Measurements from ENCODE around the gene CLSTN3.
"Not testable (repeated sequence)": the region's sequence is repeated elsewhere in the genome, so short reads cannot be mapped to it uniquely, and the experiment has no call there.

CLSTN3 gene

DNA sequence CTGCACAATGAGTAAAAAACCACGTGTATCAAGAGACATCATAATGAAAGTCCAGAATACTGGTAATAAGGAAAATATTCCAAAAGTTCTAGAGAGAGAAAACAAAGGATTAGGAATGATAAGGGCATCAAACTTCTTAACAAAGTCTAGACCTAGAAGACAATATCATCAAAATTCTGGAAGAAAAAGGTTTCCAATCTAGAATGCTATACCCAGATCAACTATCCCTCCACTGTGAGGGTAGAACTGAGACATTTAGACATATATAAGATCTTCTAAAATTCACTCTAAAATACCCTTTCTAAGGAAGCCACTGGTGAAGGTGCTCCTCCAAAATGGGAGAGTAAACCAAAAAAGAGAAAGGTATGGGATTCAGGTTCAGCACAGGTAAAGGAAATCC, 24.1 kb upstream of the CLSTN3 start:
- no peak for DNase-seq

DNA sequence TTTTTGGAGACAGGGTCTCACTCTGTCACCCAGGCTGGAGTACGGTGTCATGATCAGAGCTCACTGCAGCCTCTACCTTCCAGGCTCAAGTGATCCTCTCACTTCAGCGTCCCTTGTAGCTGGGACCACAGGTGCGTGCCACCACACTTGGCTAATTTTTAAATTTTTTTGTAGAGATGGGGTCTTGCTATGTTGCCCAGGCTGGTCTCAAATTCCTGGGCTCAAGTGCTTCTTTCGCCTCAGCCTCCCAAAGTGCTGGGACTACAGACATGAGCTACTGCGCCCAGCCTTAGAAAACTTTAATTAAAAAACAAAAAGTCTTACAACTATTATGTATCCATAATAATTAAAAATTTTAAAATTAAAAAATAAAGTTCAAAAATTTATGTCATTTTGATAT, 23.0 kb upstream of the CLSTN3 start:
- DNase-seq, result not testable (repeated sequence)

DNA sequence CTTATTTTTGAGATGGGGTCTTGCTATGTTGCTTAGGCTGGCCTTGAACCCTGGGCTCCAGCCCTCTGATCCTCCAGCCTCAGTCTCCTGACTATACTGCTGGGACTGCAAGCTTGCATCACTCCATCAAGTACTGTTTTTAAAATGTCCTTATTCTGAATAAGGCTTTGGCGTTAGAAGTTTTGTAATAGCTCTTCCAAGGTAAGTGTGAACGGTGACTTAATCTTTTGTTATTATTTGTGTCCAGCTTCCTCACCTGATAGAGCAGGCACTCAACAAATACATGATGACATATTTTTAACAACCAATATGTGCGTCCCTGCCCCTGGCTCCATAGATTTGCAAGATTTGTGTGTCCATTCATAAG, 22.6 kb upstream of the CLSTN3 start:
- DNase-seq, result peak; percentile 43

DNA sequence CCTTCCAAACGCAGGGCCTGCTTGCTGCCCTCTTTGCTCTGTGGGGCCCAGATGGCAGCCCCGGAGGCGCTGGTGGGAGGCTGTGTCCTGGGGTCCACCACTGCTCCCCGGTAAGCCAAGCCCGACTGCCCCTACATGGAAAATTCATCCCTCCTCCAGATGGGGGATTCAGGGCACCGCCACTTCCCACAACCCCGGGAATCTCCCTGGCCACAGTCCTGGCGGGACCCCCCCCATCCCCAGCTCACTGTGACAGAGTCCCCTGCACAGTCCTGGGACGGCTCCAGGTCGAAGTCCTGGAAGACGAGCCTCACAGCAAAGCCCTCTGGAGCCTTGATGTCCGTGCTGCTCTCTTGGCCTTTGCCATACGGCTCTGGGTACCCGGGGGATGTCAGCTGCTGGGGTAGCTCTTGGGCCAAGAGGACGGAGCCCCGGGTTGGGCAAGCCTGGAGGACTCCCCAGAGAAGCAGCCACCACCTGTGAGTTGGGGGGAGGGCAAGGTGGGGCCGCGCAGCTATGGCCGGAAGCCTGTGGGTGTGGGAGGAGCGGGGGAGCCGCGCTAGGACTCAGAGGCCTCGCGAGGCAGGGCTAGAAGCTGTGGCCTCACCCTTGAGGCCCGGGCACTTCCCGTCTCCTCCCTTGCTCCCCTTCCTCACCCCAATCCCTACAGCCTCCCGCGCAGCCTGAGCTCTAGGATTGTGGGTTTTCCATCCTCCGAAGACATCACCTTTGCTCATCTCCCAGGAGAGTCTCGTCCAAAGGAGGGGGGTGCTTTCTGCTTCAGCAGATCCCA, 22.0 kb upstream of the CLSTN3 start:
- DNase-seq, result peak; percentile 76

DNA sequence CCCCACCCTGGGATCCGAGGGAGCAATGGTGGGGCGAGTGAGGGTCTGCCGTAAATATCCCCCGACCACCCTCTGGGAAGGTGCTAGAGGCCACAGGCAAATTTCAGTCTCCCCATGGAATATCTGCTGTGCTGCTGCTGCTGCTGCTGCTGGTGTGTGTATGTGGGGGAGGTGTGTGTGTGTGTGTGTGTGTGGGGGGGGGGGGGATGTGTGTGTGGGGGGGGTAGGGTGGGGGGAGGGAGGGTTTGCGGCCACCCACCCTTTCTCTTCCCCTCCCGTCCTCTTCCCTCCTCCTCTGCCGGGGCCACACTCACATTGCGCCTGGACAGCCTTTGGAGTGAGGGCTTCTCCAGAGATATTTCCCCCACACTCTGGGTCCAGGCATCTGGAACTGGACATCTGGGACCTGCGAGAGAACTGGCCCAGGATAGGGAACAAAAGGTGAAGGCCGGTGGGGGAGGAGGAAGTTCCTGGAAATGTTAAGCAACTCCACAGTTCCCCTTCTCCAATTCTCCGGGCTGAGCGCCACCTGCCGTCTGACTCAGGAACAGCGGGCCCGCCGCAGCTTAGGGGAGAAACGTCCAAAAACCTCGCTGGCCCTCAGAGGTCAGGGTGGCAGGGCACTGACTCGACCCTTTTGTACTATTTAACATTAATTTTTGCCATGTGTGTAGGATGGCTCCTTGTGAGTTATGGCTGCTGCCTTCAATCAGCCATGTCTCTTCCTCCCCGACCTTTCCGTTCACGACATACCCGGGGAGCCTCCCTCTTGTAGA, 21.2 kb upstream of the CLSTN3 start, which contains the start of gene C1RL:
TSS of gene C1RL (minus strand) at position 419 of the 776 bp plus-strand sequence. CDS start at position 385, 34 bp downstream.
- DNase-seq, result peak; percentile 87

DNA sequence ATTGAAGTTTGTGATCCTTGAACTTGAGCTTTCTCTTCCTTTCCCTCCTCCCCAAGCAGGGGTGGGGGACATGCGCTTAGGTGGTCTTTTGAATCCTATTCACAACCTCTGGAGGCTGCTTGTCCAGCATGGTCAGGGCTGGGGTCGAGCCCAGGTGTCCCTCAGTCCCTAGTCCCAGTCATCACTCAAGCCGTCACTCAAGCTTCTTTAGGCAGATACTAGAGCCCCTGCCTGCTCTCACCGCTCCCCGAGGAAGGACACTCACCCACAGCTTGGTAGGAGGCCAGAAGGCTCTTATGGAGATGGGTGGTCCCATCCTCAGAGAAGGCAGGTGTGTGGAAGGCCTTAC, 20.6 kb upstream of the CLSTN3 start:
- no peak for DNase-seq

DNA sequence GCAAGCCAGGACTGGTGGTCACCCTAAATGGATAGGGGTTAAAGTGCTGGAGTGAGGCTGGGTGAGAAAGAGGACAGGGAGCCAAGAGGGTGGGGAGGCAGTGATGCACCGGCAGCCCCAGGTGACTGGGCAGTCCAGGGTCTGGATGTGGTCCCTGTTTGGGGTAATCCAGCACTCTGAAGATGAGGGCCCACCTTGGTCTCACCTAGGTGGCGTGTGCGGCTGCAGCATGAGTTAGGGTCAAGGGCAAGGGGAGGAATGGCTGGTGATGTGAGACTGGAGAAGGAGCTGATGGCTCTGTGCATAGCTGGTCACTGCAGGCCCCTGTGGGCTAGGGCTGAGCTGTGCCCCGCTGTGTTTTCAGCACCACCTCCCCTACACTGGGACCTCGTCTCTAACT, 19.5 kb upstream of the CLSTN3 start:
- DNase-seq, result no peak

DNA sequence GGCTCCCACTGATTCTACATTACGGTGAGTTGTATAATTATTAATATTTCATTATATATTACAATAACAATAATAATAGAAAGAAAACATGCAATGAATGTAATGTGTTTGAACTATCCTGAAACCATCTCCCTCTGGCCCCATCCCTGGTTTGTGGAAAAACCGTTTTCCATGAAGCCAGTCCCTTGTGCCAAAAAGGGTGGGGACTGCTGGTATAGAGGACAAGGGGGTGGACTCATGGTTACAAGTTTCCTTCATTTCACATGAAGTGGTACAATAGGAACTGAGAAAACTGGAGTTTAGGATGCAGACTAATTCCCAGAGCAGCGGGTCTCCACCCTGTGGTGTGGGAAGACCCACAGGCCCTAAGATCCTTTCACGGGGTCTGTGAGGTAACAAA, 18.1 kb upstream of the CLSTN3 start:
- DNase-seq, result no peak

DNA sequence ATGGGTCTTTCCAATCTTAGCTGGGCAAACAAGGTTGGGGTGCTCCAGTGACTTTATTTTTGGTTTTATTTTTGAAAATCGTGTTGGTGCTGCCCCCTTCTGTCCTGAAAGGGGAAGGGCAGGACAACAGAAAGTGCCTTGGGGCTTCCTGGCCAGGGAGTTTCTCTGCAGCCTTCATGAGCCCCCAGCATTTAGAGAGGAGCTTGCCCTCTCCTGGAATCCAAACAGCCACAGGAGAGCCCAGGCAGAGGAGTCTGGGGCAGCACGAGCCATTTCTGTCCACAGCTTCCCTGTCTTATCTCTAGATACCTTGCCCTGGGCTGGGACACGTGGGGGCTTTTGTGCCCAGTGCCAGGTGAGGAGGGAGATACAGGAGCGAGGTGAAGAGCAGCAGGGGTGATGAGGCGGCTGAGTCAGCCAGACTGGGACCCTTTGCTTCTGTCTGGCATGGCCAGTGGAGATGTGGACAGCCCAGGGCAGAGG, 16.7 kb upstream of the CLSTN3 start:
- DNase-seq, result peak; percentile 58

DNA sequence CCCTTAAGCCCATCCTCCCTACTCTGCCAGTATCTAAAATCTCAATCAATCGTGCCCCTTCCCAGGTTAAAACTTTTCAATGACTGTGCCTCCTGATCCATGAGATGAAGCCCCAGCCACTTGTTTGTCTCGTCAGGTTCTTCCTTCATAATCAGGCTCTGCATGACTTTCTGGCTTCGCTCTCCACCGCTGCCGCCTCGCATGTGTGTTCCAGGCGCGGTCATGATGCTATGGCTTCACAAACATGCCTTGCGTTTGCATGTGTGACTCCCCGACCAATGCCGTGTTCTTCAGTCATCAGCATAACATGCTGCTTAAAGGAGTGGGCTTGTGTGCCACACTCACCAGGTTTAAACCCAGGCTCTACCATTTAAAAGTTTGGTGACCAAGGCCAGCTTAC, 16.2 kb upstream of the CLSTN3 start:
- DNase-seq, result no peak

DNA sequence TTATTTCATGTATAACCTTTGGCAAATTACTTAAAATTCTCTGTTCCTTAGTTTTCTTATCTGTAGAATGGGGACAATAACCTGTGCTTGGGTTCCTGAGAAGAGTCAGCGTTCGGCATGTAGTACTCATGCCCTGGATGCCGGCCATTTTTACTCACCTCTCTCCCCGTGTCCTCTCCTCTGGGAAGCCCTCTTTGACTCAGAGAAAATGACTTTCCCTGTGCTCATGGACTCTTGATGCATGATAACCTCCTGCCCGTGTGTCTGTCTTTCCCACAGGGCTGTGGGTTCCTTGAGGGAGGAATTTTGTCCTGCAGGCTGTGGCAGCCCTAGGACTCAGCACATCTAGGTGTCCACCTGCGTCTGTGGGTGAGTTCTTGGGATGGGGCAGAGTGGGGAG, 15.3 kb upstream of the CLSTN3 start:
- DNase-seq, result no peak

DNA sequence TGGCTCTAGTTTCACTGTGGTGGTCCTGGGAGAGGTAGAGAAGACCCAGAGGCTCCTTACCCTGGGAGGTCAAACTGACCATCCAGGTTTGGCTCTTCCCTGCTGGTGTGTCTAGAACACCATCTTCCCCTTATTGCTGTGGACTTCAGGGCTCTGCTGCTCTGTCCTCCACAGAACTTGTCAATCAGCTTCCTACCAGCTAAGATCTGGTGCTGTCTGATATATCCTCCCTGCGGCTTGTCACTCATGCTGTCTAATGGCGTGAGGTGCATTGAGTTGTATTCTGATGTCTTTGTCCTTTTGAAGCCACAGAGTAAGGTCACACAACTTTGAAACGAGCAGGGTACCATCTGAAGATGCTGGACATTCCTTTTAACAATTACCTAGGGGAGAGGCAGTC, 14.0 kb upstream of the CLSTN3 start:
- no peak for DNase-seq

DNA sequence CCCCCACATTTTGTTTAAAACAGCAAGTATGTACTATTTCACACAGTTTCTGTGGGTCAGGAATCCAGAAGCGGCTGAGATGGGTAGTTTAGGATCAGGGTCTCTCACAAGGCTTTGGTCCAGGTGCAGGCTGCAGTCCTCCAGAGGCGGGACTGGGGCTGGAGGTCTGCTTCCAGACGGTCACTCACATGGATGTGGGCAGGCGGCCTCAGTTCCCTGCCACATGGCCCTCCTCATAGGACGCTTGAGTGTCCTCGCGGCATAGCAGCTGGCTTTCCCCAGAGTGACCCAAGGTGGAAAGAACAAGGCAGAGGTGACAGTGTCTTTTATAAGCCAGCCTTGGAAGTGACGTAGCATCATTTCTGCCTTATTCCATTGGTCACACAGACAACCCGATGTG, 13.3 kb upstream of the CLSTN3 start:
- no peak for DNase-seq

DNA sequence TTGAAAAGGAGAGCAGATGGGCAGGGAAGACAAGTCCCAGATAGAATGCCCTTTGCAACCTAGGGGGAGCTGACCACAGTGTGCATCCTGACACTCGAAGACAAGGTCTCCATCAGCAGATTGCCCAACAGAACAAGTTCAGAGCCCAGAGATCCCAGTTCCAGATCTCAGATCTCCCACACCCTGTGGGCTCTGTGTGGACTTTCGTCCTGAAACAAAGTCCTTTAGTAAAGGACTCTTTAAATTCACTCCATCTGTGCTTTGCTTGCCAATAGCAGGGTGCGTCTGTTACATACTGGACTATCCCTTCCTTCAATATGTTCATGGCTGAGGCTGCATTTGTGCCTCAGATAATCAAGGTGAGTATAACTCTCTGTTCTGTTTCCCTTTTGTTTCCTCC, 12.5 kb upstream of the CLSTN3 start:
- no peak for DNase-seq

DNA sequence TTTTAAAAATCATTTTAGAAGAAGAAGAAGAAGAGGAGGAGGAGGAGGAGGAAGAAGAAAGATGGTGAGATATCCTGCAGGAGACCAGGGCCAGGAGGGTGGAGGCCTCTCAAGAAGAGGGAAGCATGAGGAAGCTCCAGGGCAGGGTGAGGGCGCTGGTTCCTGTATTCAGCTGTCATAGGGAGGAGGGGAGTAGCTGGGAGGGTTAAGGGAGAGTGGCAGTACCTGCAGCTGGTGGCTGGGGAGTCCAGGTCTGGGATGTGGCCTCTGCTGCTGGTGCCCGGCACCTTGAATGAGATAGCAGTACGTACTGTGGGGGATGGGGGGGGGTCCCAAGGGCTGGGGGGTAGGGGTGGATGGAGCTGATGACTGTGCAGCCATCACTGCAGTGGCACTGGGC, 11.3 kb upstream of the CLSTN3 start:
- no peak for DNase-seq

DNA sequence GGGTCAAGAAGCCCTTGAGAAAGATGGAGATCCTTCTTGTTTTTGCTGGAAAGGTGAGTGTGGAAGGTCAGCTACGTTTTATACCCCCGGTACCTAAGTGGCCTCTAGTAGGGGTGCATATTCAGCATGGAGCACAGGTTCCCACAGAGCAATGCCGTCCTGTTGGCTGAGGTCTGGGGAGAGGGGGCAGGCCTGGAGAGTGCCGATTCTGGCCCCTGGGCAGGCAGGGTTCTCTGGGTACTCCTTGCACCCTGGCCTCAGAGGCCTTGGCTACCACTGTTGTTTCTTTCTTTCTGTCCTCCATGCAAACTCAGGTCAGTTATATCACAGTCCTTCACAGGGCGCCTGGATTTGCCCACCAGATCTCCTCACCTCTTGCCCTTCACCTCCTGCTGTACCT, 10.0 kb upstream of the CLSTN3 start:
- DNase-seq, result no peak

DNA sequence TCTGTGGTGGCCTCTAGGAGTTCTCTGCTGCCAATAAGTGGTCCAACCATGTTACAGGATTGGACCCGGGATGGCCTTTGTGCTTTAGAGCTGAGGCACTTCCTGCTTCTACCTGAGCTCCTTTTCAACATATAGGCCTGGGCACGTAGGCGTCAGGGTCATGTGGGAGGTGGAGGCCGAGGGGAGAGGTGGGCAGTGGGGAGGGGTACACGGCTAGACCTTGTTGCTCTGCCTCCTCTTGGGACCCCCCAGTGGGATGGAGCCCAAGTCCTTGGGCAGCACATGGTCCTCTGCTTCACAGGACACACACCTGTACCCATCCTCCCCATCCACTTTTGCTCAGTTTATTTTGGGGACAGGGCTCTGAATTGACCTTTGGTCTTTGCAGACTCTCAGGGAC, 8.8 kb upstream of the CLSTN3 start:
- DNase-seq, result no peak

DNA sequence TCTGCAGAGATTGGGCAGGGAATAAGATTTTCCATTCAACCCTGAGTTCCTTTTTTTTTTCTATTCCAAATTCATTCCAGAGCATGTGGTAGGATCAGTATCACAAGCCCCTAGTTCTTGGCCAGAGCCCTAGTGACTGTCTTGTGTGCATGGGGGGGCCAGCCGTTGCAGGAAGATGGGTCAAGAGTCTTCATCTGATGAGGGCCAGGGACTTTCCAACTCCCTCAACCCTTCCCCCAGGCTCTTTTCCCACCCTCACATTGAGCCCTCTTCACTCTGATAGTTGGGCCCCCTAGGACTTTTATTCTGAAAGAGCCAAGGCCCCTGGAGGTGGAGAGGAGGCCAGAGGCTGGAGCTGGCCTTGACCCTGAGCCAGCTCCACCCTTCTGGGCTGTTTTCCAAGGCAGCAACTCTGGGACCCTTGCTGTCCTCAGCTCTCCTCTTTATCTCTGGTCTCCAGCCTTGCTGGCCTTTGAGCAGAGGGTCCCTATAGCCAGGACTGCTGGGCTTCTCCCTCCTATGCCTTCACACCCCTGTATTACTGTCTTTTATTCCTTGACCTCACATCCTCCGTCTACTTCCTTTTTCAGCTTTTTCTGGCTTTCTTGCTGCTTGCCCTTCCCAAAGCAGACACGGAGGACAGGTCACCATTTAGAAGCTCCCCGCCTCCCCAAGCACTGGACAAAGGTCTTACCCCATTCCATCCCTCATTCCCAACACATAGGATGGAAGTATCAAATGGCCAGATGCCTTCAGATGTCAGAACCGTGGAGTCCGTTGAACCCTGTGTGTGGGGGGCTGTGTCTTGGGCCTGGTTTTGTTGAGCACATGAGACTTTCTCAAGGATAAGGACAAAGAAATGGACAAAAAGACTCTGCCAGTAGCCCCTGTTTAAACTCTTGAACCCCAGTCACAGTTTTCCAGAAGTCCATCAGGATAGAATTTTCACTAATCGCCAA, 7.1 kb upstream of the CLSTN3 start:
- peak; percentile 79 for DNase-seq

DNA sequence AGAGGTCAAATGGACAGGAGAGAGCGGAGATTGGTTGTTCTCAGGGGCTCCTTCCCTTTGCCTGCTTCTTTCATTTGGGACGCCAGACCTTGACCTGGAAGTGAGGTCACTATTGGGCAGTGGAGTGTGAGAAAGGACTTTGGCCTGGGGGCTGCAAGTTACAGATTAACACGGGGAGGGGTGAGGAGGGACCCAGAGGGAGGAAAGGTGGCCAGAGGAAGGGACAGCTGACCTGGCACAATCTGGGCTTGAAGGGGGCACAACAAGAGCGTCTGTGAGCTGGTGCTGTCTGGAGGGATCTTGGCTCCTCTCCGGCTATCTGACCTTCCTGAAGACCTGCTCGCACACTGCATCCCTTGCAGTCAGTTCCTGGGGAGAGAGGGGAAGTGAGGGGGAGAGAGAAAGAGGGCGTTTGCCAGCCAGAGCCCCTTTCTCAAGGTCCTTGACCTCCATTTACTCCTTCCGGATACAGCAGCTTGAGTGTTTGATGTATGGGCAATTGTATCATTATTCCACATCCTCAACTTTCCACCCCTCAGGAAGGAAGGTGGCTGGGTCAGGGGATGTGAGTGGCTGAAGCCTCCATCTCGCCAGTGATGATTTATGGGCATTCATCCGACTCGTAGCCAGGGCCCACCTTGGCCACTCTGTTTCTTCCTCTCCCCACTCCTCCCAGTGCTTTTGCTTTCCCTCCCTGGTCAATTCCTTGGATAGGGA, 6.2 kb upstream of the CLSTN3 start:
- DNase-seq, result no peak

DNA sequence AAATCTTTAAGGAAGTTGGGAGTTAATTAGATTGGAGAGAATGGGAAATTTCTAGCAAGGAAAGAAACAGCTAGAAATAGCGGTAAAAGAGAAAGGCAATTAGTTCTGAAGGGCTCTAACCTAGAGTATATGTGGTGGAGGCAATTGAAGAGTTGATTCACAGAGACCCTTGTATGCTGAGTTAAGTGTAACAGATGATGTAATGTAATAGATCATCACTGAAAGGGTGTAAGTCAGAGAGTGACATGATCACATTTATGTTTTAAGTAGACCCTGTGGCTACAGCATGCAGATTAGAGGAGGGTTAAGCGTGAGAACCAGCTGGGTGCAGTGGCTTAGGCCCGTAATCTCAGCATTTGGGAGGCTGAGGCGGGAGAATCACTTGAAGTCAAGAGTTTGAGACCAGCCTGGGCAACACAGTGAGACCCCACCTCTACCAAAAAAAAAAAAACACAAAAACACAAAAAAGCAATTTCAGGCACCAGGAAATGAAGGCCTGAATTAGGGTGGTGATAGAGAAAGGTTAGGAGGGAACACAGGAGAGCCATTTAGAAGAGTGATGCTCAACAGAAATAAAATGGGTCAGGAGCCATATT, 4.4 kb upstream of the CLSTN3 start:
- no peak for DNase-seq

DNA sequence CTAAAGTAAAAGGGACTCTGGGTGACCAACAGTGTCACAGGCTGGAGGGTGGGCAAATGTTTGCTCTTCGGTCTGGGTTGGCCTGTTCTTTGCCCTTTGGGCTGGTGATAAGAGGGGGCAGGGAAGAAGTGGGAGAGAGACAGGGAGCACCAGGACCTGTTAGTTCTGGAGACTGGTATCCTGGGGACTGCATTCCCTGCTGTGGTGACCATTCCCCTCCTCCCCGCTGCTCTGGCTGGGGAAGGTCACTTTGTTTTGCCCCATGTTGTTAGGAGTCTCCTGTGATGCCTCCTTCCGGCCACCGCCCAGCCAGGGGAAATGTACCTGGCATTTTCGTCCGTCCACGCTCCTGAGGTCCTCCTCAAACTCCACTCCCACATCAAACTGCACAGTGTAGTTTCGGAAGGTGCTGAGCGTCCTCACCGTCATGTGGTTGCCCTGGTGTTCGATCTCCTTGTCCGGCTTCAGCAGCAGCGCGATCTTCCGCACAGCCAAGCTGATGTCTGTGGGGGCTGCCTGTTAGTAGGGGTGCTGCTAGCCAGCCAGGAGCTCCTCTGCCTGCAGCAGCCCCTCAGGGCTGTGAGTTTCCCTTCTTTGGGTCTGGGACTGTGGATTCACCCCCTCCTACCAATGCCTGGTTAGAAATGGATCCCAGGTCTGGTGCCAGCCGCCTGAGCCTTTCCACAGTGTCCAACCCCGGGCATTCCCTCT, 2.1 kb upstream of the CLSTN3 start:
- DNase-seq, result no peak

Data from hematopoietic multipotent progenitor cell treated with erythropoietin and hydrocortisone succinate and interleukin-3 and kit ligand, for 8 days (in vitro differentiated cells).